ENCODE data around the gene HELZ. TPM values are rescaled to one million over a fixed set of nuclear protein-coding genes. Genes with fewer than 3 reads are reported as not detected.

The HELZ gene
- total RNA-seq, 1 donor: 46.5 TPM

DNA sequence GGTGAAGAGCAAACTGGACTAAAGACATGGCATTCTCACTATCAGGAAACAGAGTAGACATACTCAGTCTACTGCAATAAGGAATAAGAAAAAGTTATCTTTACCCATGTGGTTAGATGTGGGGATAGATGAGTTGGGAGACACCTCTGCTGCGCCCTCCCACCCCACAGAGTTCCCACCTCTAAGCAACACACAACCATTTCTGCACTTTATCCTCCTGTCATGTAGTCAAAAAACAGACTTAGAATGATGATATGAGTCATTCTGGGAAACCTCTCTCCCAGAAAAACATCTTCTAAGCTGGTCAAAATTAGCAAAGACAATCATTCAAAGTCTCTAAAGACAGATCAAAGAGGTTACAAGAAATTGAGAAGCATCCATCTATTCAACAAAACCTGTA, 105.7 kb downstream of the HELZ start:
- TF ChIP-seq CTCF (IDR thresholded peaks at IDR 0.05; ENCODE audit: insufficient read depth, low read length): no peak
- no peak for DNase-seq (ENCODE audit: low read depth)
- H3K4me3 ChIP-seq (ENCODE audit: low read depth, low read length): no peak overlapping the region

DNA sequence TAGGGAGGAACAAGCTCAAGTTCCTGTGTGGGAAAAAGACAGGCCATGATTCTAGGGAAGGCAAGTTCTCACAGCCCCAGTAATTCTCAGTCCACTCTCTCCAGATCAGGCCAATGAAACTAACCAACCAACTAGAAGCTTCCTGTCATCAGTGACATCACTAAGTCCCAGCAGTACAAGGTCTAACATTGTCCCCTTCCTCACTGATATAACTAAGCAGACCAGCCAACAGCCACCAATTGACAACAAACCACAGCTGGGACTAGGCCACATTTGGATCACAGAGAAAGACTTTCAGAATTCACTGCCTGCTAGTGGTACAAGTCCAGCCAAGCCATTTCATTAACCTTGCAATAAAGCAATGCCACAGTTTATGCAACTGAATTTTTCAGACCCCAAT, 106.6 kb downstream of the HELZ start:
- no peak for TF ChIP-seq CTCF (IDR thresholded peaks at IDR 0.05; ENCODE audit: insufficient read depth, low read length)
- no peak overlapping the region for H3K4me3 ChIP-seq (ENCODE audit: low read depth, low read length)

GRCh38 chr17:67137860-67138259, 107.1 kb downstream of the HELZ start:
- no peak for DNase-seq (ENCODE audit: low read depth)
- no peak overlapping the region for H3K4me3 ChIP-seq (ENCODE audit: low read depth, low read length)
- no peak for TF ChIP-seq CTCF (IDR thresholded peaks at IDR 0.05; ENCODE audit: insufficient read depth, low read length)

More for the DNA sequence above, 106.6 kb downstream of the HELZ start:
- no peak for DNase-seq (ENCODE audit: low read depth)

GRCh38 chr17:67137026-67137370, 108.0 kb downstream of the HELZ start:
- TF ChIP-seq CTCF (IDR thresholded peaks at IDR 0.05; ENCODE audit: insufficient read depth, low read length): no peak
- no peak overlapping the region for H3K4me3 ChIP-seq (ENCODE audit: low read depth, low read length)
- DNase-seq (ENCODE audit: low read depth): no peak

DNA sequence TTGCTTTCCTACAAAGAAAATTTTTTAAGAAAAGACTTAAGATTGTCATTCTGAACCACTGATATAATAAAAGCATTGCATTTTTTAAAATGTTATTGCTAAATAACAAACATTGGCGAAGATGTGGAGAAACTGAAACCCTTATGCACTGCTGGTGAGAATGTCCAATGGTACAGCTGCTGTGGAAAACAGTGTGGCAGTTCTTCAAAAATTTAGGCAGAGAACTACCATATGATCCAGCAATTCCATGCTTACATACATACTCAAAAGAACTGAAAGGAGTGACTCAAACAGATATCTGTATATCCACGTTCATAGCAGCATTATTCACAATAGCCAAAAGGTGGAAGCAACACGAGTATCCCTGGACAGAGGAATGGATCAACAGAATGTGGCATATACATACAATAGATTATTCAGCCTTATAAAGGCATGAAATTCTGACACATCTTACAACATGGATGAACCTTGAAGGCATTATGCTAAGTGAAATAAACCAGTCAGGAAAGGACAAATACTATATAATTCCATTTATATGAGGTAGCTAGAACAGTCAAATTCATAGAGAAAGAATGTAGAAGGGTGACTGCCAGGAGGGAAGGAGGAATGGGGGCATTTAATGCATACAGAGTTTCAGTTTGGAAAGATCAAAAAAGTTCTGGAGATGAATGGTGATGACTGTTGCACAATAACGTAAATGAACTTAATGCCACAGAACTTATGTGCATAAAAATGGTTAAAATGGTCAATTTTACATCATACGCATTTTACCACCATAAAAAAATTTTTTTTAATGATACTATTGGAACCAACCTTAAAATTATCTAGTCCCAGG, 108.6 kb downstream of the HELZ start:
- no peak for TF ChIP-seq CTCF (IDR thresholded peaks at IDR 0.05; ENCODE audit: insufficient read depth, low read length)
- H3K4me3 ChIP-seq (ENCODE audit: low read depth, low read length): no peak overlapping the region
- no peak for DNase-seq (ENCODE audit: low read depth)

- no peak overlapping the region for H3K4me3 ChIP-seq (ENCODE audit: low read depth, low read length)
- no peak for TF ChIP-seq CTCF (IDR thresholded peaks at IDR 0.05; ENCODE audit: insufficient read depth, low read length)
- DNase-seq (ENCODE audit: low read depth): no peak
Measured at GRCh38 chr17:67133161-67133560, 111.8 kb downstream of the HELZ start.

- TF ChIP-seq CTCF (IDR thresholded peaks at IDR 0.05; ENCODE audit: insufficient read depth, low read length): no peak
- H3K4me3 ChIP-seq (ENCODE audit: low read depth, low read length): no peak overlapping the region
- no peak for DNase-seq (ENCODE audit: low read depth)
Measured at GRCh38 chr17:67132366-67132765, 112.6 kb downstream of the HELZ start.
